ENCODE measurements around the gene FLVCR2. TPM values are rescaled to one million over a fixed set of nuclear protein-coding genes. Genes with fewer than 3 reads are reported as not detected.

The FLVCR2 gene
- total and polyA plus RNA-seq, 2 donors (not counting 1 experiment from before 2014, with no cell fraction given), result 0.31 to 1.6 TPM

DNA sequence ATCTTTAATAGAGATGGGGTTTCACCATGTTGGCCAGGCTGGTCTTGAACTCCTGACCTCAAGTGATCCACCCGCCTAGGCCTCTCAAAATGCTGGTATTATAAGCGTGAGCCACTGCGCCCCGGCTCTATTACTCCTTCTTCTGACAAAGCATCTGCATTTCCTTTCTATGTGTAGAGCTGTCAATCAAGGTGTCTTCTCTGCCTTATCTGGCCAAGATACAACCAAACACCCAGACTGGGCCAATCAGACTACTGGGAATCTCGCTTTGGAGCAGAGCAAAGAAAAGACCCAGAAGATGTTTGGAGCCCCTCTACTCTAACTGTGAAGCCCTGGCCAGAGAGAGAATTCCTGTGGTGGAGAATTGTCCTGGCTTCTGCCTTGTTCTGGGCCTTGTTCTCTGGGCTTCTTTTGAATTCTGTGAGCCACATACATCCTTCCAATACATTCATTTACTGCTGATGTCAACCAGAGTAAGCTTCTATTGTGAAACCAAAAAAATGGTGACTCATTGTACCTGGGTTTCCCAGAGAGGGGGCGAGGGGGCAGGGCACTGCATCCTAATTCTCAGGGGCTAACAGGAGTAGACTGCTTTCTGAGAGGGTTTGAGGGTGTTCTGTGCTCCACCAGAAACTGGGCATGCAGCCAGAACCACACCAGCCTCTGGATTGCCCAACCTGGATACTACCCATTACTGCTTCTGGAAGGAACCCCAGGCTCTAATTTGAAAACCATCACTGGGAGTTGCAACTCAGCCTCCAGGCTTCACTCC is 18.8 kb upstream of the FLVCR2 start:
- Mint-ChIP-seq H3K9me3 (ENCODE audit: insufficient read depth) (no peaks in the 10 kb centered on the region), H3K27me3 (no peaks in the 10 kb centered on the region), H3K27ac (no peak overlapping the region), H3K4me3 (no peak overlapping the region), H3K4me1 (peaks cover 10% of the 10 kb centered on the region)
- Histone ChIP-seq H3K27me3 (replicated peaks in 1 of 4; ENCODE audit: control extremely low read depth in 1 of 4, control insufficient read depth in 3 of 4, insufficient read depth in 4 of 4, low read length in 3 of 4) (no peaks in the 10 kb centered on the region), H3K4me3 (ENCODE audit: control extremely low read depth in 1 of 5, extremely low read depth in 1 of 5, insufficient read depth in 1 of 5, low read depth in 2 of 5, low read length in 4 of 5) (no peak overlapping the region), H3K27ac (ENCODE audit: low read length in 2 of 2) (no peak overlapping the region), H3K4me1 (ENCODE audit: control insufficient read depth in 2 of 2, insufficient read depth in 2 of 2, low read length in 2 of 2) (peaks cover 6 to 8% of the 10 kb centered on the region in 2 donors), H3K36me3 (replicated peaks in 1 of 2; ENCODE audit: control extremely low read depth in 1 of 2, control insufficient read depth in 1 of 2, extremely low read depth in 1 of 2, insufficient read depth in 2 of 2, low read length in 1 of 2) (no peaks in the 10 kb centered on the region), H2AFZ (ENCODE audit: insufficient read depth, low read depth, low read length, poor library complexity, severe bottlenecking) (no peak overlapping the region), H4K20me1 (ENCODE audit: control insufficient read depth, insufficient read depth, low read length, poor library complexity, severe bottlenecking) (no peaks in the 10 kb centered on the region), H3K9ac (ENCODE audit: low read length) (no peak overlapping the region), H3K4me2 (replicated peaks; ENCODE audit: low read depth, low read length, poor library complexity, severe bottlenecking) (no peak overlapping the region), H3K79me2 (ENCODE audit: control insufficient read depth, insufficient read depth, low read length) (no peaks in the 10 kb centered on the region), H3K9me3 (ENCODE audit: control extremely low read depth in 1 of 3, control insufficient read depth in 2 of 3, insufficient read depth in 1 of 3, low read length in 2 of 3) (peaks cover 0 to 7% (median 5%) of the 10 kb centered on the region in 3 donors)
- POLR2A ChIA-PET, result no interaction called here
- intact Hi-C loops (cut with micrococcal nuclease), result loop anchor here (5.0 kb wide), 1 partner anchor 432 kb away; the partner anchor contains the start of gene NEK9
- TF ChIP-seq, protein P1, sequence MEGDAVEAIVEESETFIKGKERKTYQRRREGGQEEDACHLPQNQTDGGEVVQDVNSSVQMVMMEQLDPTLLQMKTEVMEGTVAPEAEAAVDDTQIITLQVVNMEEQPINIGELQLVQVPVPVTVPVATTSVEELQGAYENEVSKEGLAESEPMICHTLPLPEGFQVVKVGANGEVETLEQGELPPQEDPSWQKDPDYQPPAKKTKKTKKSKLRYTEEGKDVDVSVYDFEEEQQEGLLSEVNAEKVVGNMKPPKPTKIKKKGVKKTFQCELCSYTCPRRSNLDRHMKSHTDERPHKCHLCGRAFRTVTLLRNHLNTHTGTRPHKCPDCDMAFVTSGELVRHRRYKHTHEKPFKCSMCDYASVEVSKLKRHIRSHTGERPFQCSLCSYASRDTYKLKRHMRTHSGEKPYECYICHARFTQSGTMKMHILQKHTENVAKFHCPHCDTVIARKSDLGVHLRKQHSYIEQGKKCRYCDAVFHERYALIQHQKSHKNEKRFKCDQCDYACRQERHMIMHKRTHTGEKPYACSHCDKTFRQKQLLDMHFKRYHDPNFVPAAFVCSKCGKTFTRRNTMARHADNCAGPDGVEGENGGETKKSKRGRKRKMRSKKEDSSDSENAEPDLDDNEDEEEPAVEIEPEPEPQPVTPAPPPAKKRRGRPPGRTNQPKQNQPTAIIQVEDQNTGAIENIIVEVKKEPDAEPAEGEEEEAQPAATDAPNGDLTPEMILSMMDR (IDR thresholded peaks at IDR 0.05), result no peak
- TF ChIP-seq EZH2 (IDR thresholded peaks at IDR 0.05; ENCODE audit: borderline replicate concordance, insufficient read depth, low read depth, low read length, poor library complexity, severe bottlenecking), result no peak
- ATAC-seq (ENCODE audit: low read depth) (no peak), DNase-seq (no peak)
- 63% methylated on average over 1 of the region's 6 CpGs for WGBS (ENCODE audit: insufficient coverage)
- CTCF ChIA-PET, result interaction anchor here (1.0 to 6.1 kb wide), 12 partner anchors 10 to 251 kb away, joined by 3 to 108 read pairs (median 20); partner anchors contain the start of gene BATF

DNA sequence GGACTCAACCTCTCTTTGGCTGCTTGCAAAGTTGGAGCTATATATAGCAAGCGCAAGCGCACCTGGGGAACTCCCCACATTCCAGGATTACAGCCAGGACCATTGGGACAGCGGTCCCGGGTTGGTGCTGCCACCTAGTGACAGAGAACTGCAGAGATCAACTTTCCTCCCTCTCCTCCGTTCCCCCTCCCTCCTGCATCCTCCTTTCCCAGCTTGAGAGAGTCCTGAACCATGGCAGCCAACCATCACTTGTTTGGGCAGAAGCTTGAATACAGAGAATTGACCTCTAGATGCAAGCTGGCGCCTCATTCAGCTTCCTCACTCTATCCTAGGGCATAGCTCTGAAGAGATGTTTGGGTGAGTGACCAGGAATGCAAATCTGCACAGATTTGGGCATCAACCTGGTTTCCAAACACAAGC is 17.4 kb upstream of the FLVCR2 start:
- Histone ChIP-seq H3K36me3 (replicated peaks in 1 of 2; ENCODE audit: control extremely low read depth in 1 of 2, control insufficient read depth in 1 of 2, extremely low read depth in 1 of 2, insufficient read depth in 2 of 2, low read length in 1 of 2) (no peaks in the 10 kb centered on the region), H3K27me3 (replicated peaks in 1 of 4; ENCODE audit: control extremely low read depth in 1 of 4, control insufficient read depth in 3 of 4, insufficient read depth in 4 of 4, low read length in 3 of 4) (no peaks in the 10 kb centered on the region), H3K4me2 (replicated peaks; ENCODE audit: low read depth, low read length, poor library complexity, severe bottlenecking) (peak overlapping the region; percentile 8), H2AFZ (ENCODE audit: insufficient read depth, low read depth, low read length, poor library complexity, severe bottlenecking) (no peak overlapping the region), H4K20me1 (ENCODE audit: control insufficient read depth, insufficient read depth, low read length, poor library complexity, severe bottlenecking) (no peaks in the 10 kb centered on the region), H3K27ac (ENCODE audit: low read length in 2 of 2) (no peak overlapping the region), H3K9ac (ENCODE audit: low read length) (no peak overlapping the region), H3K4me1 (ENCODE audit: control insufficient read depth in 2 of 2, insufficient read depth in 2 of 2, low read length in 2 of 2) (peaks cover 6 to 8% of the 10 kb centered on the region in 2 donors), H3K79me2 (ENCODE audit: control insufficient read depth, insufficient read depth, low read length) (no peaks in the 10 kb centered on the region), H3K9me3 (ENCODE audit: control extremely low read depth in 1 of 3, control insufficient read depth in 2 of 3, insufficient read depth in 1 of 3, low read length in 2 of 3) (peaks cover 0 to 7% (median 5%) of the 10 kb centered on the region in 3 donors), H3K4me3 (ENCODE audit: control extremely low read depth in 1 of 5, extremely low read depth in 1 of 5, insufficient read depth in 1 of 5, low read depth in 2 of 5, low read length in 4 of 5) (no peak overlapping the region)
- Mint-ChIP-seq H3K27ac (no peak overlapping the region), H3K4me3 (no peak overlapping the region), H3K4me1 (peaks cover 10% of the 10 kb centered on the region), H3K9me3 (ENCODE audit: insufficient read depth) (no peaks in the 10 kb centered on the region), H3K27me3 (no peaks in the 10 kb centered on the region)
- no peak for TF ChIP-seq EZH2 (IDR thresholded peaks at IDR 0.05; ENCODE audit: borderline replicate concordance, insufficient read depth, low read depth, low read length, poor library complexity, severe bottlenecking)
- TF ChIP-seq, protein P1 (IDR thresholded peaks at IDR 0.05), result peak; percentile 82
- peak; percentile 65 for DNase-seq
- intact Hi-C loops (cut with micrococcal nuclease), result loop anchor here (1.0 to 5.0 kb wide), 4 partner anchors 46 to 434 kb away; partner anchors contain the start of gene NEK9
- CTCF ChIA-PET, result interaction anchor here (0.6 to 6.1 kb wide), 41 partner anchors 9 to 798 kb away, joined by 3 to 108 read pairs (median 6); partner anchors contain the start of genes BATF, FLVCR2 and YLPM1
- WGBS (ENCODE audit: insufficient coverage), result 0% methylated on average over 5 of the region's 6 CpGs
- peak; percentile 66 for ATAC-seq (ENCODE audit: low read depth)
- POLR2A ChIA-PET, result interaction anchor here (0.6 kb wide), 1 partner anchor 312 kb away, joined by 3 read pairs; no protein-coding TSS in a partner anchor
